ENCODE measurements around the gene ABHD10.

ABHD10 gene

GRCh38 chr3:112002096-112002971 lies 23.5 kb downstream of the ABHD10 start:
- DNase-seq = peak in 2 of 6 experiments; percentile 18 to 33

DNA sequence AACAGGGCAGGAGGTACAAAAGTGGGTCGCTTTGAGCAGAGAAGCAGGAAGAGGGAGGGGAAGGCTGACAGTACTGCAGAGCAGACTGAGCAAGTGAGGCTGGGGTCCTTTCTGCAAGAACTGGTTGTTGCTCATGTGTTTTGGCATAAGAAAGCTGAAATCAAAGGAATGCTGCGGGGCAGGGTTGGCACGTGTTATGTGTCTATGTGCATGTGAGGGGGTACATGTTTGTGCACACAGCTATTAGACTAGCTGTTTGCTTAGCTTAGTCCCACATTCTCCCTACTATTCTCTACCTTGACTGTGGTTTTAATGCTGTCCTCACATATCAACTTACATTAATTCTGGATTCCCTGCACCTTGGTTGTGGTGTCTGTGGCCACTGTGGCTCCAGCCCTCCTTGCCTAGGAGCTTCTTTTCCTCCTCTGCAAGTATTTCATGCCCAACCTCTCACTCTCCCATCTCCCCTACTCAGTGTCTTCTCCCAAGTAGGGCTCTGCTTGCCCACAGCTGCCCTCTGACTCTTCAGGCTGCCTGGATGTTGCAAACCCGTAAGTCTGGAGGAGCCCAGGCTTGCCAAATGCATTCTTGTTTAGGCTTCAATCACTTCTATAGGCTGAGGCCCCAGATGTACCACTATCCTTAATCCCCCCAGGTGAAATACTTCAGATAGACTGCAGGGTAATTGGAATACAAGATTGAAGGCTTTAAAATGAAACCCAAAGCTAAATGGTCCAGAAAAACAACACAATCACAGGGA lies 24.7 kb downstream of the ABHD10 start:
- no peak for DNase-seq

- no peak for DNase-seq
Observed at GRCh38 chr3:112004187-112004586, 25.4 kb downstream of the ABHD10 start.

DNA sequence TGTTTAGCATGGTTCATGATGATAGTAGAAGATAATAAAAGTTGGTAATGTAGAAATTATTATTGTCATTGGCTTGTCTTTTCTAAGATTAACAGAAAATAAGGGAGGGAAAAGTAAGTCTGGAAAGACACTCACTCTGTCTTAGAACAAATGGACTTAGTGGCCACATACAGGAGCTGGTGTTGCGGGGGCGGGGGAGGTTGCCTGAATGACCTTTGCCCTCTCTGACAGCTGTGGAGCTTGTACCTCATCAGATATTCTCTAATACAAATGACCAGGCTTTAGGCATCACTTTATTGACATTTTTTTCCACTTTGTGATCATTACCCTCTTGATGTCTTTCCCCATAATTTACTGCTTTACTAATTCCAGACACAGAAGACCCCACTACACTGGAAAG lies 25.8 kb downstream of the ABHD10 start:
- no peak for DNase-seq

- DNase-seq = no peak
Observed at GRCh38 chr3:112005091-112005672, 26.4 kb downstream of the ABHD10 start.

- no peak for DNase-seq
Observed at GRCh38 chr3:112007633-112008032, 28.8 kb downstream of the ABHD10 start.

DNA sequence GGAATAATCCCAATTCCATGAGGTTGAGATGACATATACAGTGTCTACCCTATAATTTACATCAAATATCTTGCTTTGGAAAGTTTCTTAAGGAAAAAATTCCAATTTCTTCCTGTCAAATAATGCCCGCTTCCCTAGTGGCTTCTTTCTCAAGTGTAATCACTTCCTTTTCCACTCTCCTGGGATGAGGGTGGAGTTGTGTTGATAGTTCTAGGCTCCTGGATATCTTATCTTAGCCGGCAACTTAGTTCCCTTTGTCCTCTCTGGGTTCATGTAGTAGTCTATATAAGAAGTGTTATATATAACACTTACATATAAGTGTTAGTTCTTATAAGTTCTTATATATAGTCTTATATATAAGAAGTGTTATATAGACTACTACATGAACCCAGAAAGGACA lies 30.8 kb downstream of the ABHD10 start:
- no peak for DNase-seq

GRCh38 chr3:112010636-112011035 lies 31.8 kb downstream of the ABHD10 start:
- no peak for DNase-seq

- DNase-seq = no peak
Observed at GRCh38 chr3:112011376-112011940, 32.6 kb downstream of the ABHD10 start.

DNA sequence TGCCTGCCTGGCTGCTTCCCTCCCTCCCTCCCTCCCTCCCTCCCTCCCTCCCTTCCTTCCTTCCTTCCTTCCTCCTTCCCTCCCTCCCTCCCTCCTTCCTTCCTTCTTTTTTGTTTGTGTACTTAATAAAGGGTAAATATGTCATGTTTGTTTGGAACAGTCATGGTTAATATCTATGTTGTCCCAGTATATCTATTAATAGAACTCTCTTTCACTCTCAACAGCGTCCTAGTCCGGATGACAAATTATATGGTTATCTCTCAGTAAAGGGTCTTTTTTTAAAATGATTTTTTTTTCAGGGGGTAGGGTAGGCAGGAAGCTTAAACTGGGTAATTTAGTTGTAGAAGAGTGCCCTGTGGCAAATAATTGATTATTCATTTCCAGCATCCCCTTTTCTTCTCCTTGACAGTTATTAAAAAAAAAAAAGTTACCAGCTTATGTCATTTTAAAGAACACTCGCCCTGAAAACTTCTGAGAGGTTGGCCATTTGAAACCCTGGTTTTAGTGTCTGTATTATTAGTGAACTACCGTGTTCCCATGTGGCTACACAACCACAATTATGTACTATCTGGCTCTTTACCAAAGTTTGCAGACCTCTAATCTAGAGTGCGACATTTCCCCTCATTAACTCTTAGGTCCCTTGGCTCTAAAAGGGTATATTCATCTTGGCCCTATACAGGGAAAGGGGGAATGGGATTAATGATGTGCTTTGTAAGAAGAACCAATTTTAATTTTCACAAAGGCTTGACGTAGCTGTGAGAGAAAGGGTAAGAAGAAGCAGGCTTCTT lies 33.6 kb downstream of the ABHD10 start:
- no peak for DNase-seq

GRCh38 chr3:112013058-112013783 lies 34.4 kb downstream of the ABHD10 start:
- DNase-seq = peak; percentile 11 to 66 (median 25)

- no peak for DNase-seq
Observed at GRCh38 chr3:112013784-112014143, 34.9 kb downstream of the ABHD10 start.

DNA sequence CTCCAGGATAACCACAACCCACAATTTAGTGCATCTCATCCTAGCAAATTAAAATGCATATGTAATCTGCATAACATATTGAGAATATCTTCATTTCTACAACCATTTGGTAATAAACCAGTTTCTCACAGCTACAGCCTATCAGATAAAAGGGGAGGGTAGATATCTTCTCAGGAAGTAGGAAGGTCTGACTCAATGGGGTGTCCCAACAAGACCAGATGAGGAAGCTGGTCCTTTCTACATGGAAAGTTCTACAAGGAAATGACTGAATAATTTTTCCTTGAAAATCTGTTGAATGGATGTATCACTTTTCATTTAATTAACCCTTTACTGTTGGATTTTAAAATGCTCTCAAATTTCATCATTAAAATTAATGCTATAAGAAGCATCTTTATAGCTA lies 38.3 kb downstream of the ABHD10 start:
- no peak for DNase-seq

- no peak for DNase-seq
Observed at GRCh38 chr3:112018712-112019111, 39.9 kb downstream of the ABHD10 start.

DNA sequence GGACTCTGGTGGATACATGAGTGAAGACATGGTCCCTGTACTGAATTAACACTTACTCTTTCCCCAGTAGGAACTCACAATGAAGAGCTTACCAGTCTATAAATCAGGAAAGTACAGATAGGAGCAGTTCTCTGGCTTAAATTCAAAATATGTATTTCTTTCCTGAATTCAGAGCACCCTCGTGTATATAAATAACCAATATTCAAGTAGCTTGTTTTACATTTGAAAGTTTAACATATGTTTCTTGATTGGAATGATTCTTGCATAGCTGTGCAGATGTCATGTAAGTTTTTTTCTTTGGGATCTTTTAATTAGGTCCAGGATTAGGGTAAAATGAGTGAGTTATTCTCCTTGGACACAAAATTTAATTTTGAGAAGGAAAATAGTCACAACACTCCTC lies 40.9 kb downstream of the ABHD10 start:
- DNase-seq = no peak

DNA sequence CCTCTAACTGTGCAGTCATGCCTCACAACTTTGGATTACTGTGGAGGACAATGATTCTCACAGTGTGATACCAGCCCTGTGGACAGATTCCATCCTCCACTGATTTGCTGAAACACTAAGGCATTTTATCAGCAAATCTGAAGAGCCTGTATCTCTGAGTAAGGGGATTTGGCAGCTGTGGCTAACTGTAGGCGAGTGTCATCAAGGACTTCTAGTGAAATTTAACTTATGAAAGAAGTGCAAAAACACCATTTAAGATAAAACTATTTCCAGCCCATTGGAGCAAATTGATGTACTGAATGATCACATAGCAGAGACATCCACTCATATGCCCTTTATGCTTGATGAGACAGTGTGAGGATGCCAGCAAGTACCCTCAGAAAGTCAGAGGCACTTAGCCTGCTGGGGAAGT lies 41.9 kb downstream of the ABHD10 start:
- DNase-seq = no peak

- DNase-seq = no peak
Observed at GRCh38 chr3:112027142-112027541, 48.3 kb downstream of the ABHD10 start.

DNA sequence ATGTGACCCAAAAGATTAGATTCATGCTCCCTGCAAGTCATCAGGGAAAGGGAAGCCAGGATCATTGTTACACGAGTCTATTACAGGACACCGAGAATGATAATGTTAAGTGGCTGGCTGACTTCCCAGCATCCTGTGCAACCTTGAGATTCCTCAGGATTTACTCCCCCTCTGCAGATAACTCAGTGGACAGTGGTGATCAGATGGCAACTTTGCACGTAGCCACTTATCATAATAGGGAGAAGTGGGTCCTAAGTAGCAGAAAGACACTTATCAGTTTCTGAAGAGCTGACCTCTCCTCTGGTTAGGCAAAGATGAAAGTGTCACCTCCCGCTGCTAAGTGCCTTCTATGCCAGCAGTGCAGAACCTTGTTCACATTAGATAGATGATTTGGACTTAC lies 49.0 kb downstream of the ABHD10 start:
- DNase-seq = no peak

DNA sequence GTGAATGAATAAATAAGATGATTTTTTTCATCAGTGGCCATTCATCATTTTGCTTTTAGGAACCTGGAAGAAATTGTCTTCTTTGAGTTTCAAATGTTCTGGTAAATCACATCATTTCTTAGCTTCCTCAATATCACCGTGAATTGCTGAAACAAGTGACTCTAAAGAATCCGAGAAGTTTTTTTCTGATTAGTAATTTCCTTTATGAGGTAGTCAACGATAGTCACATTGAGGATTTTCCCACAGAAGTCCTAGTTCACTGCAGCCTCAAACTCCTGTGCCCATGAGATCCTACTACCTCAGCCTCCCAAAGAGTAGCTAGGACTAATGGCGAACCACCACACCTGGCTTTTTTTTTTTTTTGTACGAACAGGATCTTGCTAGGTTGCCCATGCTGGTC lies 52.1 kb downstream of the ABHD10 start:
- no peak for DNase-seq

DNA sequence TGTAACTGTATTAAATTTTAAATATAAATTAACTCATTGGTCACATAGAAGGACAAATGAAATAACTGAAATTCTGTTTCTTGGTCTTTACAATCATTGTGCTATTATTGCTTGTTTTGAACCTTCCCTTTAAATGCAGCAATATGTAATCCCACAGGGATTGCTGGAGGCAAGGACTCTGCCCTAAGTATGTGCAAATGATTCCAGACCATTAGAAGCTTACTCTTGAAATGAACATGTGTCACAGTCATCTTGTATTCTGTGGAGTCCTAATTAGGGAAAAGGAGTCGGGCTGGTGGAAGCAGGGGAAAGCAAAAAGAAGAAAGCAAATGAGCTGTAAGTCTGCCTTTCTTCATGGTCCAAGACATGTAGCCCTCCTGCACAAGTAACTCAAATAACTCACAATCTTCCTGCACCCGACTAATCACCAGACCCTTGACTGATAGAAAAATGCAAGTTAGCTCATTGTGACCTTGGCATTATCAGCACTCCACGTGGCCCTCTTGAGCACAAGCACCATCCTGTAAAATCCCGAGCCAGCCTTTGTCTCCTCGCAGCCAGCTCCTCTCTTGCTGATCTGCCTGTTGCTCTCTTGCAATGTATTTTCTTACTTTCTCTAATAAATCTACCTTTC lies 53.4 kb downstream of the ABHD10 start:
- DNase-seq = no peak

DNA sequence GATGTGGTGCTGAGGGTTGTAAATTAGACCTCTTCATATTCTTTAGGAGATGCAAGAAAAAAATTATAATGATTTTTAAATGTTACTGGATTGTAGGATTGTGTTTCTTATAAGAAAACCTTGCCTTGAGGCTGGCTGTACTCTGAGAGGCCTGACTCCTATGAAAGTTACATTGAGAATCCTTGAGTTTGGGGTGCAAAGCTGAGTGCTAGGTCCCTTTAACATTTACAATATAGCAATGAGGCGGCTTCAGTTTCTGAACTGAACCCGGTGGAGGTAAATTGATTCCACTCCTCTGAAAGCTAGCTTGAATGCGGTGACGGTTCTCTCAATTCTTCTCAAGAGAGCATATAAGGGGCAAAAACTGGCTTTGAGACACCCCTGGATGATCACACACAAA lies 55.6 kb downstream of the ABHD10 start, which contains the start of gene TMPRSS7:
TSS of gene TMPRSS7 (plus strand) at position 301 of the 400 bp plus-strand sequence. CDS start 110 bp downstream, outside the sequence.
- no peak for DNase-seq

All from stimulated activated naive CD4-positive, alpha-beta T cell (primary cell).